ENCODE measurements around the gene CLEC4E. TPM values are rescaled to one million over a fixed set of nuclear protein-coding genes. Genes with fewer than 3 reads are reported as not detected.

Gene CLEC4E
- polyA plus RNA-seq, 1 donor from 2014 or later: not detected

DNA sequence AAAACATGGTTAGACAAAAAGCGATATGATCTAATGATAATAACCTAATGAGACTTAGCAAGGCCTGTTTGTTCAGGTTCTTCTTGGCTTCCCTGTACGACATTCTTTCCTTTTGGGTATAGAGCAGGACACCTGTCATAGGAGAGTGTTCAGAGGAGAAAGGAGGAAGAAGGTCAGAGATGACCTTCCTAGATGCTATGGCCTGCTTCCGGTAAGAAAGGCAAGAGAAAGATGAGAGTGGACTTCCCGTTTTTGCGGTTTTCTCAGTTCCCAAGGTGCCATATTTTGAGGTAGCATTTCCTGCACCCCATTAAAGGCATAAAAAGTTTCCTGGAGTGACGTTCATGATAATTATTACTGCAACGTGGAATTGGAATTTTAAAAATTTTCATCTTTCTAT lies 8.7 kb downstream of the CLEC4E start:
- no peaks in the 10 kb centered on the region for H3K36me3 ChIP-seq (ENCODE audit: insufficient read depth, low read length)

DNA sequence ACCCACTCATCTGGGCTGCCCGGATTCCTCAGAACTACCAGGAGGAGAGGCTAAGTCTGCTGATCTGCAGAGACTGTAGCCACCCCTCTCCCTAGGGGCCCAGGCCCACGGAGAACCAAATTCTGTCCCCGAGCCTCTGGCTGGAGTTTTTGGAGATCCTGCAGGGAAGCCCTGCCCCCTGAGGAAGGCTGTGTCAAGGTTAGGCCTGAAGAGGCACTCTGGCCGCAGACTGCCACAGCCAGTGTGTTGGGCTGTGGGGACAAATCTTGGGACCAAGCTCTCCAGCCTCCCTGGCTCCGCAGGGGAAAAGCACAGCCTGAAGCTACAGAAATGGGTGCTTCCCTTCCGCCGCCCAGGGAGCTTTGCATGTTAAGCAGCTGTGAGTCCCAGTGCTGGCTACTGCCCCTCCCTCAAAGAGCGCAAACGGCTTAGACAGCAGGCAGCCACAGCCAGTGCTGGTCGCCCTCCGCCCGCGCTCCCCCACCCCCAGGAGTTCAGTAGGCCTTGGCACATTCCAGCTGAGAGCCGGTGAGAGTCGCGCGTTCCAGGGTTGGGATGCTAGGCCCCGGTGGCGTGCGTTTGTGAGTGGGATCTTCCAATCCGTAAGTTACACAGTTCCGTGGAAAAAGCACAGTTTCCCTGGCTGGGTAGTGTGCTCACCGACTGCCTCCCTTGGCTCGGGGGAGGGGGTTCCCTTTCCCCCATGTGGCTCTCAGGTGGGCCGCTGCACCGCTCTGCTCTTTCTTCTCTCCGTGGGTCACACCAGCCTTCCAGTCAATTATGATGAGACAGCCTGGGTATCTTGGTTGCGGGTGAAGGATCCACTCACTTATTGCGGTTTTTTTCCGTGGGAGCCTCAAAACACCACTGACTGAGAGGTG lies 13.2 kb downstream of the CLEC4E start:
- Histone ChIP-seq H3K9ac (ENCODE audit: low read length) (no peak overlapping the region), H3K9me2 (ENCODE audit: insufficient read depth, low read length) (no peaks in the 10 kb centered on the region), H3K36me3 (ENCODE audit: insufficient read depth, low read length) (no peaks in the 10 kb centered on the region), H3F3A (ENCODE audit: insufficient read depth, low read length, poor library complexity, severe bottlenecking) (no peaks in the 10 kb centered on the region), H3K4me2 (ENCODE audit: low read length) (no peak overlapping the region), H2AFZ (ENCODE audit: low read depth, low read length) (no peak overlapping the region), H3K27ac (ENCODE audit: low read length) (no peak overlapping the region), H4K20me1 (ENCODE audit: insufficient read depth) (no peaks in the 10 kb centered on the region), H3K27me3 (ENCODE audit: insufficient read depth, low read depth, low read length) (no peaks in the 10 kb centered on the region), H3K4me3 (ENCODE audit: low read length) (no peak overlapping the region), H3K9me3 (ENCODE audit: low read length) (no peaks in the 10 kb centered on the region), H3K79me2 (replicated peaks; ENCODE audit: insufficient read depth, low read length) (no peaks in the 10 kb centered on the region)
- TF ChIP-seq POLR2AphosphoS5 (IDR thresholded peaks at IDR 0.05): no peak
- TF ChIP-seq EP300 (conservative IDR thresholded peaks at IDR 0.05; ENCODE audit: poor library complexity, severe bottlenecking): no peak

More for the DNA sequence above, 8.7 kb downstream of the CLEC4E start:
- Histone ChIP-seq H2AFZ (ENCODE audit: low read depth, low read length) (no peak overlapping the region), H3K27ac (ENCODE audit: low read length) (no peak overlapping the region), H3K27me3 (ENCODE audit: insufficient read depth, low read depth, low read length) (no peaks in the 10 kb centered on the region), H3F3A (ENCODE audit: insufficient read depth, low read length, poor library complexity, severe bottlenecking) (no peaks in the 10 kb centered on the region), H3K9ac (ENCODE audit: low read length) (no peak overlapping the region), H3K4me2 (ENCODE audit: low read length) (no peak overlapping the region), H4K20me1 (ENCODE audit: insufficient read depth) (no peaks in the 10 kb centered on the region), H3K4me3 (ENCODE audit: low read length) (no peak overlapping the region), H3K79me2 (replicated peaks; ENCODE audit: insufficient read depth, low read length) (no peaks in the 10 kb centered on the region), H3K9me2 (ENCODE audit: insufficient read depth, low read length) (no peaks in the 10 kb centered on the region), H3K9me3 (ENCODE audit: low read length) (no peaks in the 10 kb centered on the region)
- TF ChIP-seq, protein P1, sequence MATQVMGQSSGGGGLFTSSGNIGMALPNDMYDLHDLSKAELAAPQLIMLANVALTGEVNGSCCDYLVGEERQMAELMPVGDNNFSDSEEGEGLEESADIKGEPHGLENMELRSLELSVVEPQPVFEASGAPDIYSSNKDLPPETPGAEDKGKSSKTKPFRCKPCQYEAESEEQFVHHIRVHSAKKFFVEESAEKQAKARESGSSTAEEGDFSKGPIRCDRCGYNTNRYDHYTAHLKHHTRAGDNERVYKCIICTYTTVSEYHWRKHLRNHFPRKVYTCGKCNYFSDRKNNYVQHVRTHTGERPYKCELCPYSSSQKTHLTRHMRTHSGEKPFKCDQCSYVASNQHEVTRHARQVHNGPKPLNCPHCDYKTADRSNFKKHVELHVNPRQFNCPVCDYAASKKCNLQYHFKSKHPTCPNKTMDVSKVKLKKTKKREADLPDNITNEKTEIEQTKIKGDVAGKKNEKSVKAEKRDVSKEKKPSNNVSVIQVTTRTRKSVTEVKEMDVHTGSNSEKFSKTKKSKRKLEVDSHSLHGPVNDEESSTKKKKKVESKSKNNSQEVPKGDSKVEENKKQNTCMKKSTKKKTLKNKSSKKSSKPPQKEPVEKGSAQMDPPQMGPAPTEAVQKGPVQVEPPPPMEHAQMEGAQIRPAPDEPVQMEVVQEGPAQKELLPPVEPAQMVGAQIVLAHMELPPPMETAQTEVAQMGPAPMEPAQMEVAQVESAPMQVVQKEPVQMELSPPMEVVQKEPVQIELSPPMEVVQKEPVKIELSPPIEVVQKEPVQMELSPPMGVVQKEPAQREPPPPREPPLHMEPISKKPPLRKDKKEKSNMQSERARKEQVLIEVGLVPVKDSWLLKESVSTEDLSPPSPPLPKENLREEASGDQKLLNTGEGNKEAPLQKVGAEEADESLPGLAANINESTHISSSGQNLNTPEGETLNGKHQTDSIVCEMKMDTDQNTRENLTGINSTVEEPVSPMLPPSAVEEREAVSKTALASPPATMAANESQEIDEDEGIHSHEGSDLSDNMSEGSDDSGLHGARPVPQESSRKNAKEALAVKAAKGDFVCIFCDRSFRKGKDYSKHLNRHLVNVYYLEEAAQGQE (IDR thresholded peaks at IDR 0.05; ENCODE audit: borderline replicate concordance): no peak
- TF ChIP-seq MXI1 (conservative IDR thresholded peaks at IDR 0.05; ENCODE audit: poor library complexity, severe bottlenecking) (no peak), SMC3 (conservative IDR thresholded peaks at IDR 0.05; ENCODE audit: poor library complexity) (no peak), TAF1 (IDR thresholded peaks at IDR 0.05; ENCODE audit: low read depth) (no peak), POLR2AphosphoS5 (IDR thresholded peaks at IDR 0.05) (no peak), RAD21 (conservative IDR thresholded peaks at IDR 0.05) (no peak), EP300 (conservative IDR thresholded peaks at IDR 0.05; ENCODE audit: poor library complexity, severe bottlenecking) (no peak), EZH2 (IDR thresholded peaks at IDR 0.05; ENCODE audit: borderline replicate concordance, insufficient read depth, low read length, poor library complexity, severe bottlenecking) (no peak)
- TF ChIP-seq, protein P2, sequence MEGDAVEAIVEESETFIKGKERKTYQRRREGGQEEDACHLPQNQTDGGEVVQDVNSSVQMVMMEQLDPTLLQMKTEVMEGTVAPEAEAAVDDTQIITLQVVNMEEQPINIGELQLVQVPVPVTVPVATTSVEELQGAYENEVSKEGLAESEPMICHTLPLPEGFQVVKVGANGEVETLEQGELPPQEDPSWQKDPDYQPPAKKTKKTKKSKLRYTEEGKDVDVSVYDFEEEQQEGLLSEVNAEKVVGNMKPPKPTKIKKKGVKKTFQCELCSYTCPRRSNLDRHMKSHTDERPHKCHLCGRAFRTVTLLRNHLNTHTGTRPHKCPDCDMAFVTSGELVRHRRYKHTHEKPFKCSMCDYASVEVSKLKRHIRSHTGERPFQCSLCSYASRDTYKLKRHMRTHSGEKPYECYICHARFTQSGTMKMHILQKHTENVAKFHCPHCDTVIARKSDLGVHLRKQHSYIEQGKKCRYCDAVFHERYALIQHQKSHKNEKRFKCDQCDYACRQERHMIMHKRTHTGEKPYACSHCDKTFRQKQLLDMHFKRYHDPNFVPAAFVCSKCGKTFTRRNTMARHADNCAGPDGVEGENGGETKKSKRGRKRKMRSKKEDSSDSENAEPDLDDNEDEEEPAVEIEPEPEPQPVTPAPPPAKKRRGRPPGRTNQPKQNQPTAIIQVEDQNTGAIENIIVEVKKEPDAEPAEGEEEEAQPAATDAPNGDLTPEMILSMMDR (IDR thresholded peaks at IDR 0.05; ENCODE audit: poor library complexity, severe bottlenecking): no peak
